GM18519 (cell line): ENCODE results near the gene EPS8.

Experiments used
- ATAC-seq: cut with Tn5 transposase; IDR thresholded peaks from one replicate; pipeline ENCODE4 v1.9.1; 2021; ENCODE audit warnings: mild to moderate bottlenecking, moderate library complexity; ENCODE audit not compliant: unreplicated experiment, low FRiP score

EPS8 gene

GRCh38 chr12:15789220-15790171 lies at the start of gene EPS8:
Gene EPS8, minus strand, starts transcription at chr12:15789388. Its CDS starts 106,437 bp downstream, at chr12:15682951.
- ATAC-seq = peak; percentile 84

- no peak for ATAC-seq
Observed at GRCh38 chr12:15837141-15837790, 48.1 kb upstream of the EPS8 start.

- ATAC-seq = no peak
Observed at GRCh38 chr12:15834575-15834974, 45.4 kb upstream of the EPS8 start.

GRCh38 chr12:15831315-15831978 lies 42.3 kb upstream of the EPS8 start:
- ATAC-seq = no peak

GRCh38 chr12:15830538-15830937 lies 41.4 kb upstream of the EPS8 start:
- ATAC-seq = no peak

GRCh38 chr12:15829949-15830348 lies 40.8 kb upstream of the EPS8 start:
- ATAC-seq = no peak

GRCh38 chr12:15829255-15829654 lies 40.1 kb upstream of the EPS8 start:
- no peak for ATAC-seq

- ATAC-seq = no peak
Observed at GRCh38 chr12:15827136-15827535, 37.9 kb upstream of the EPS8 start.

GRCh38 chr12:15824516-15824915 lies 35.3 kb upstream of the EPS8 start:
- ATAC-seq = no peak

- no peak for ATAC-seq
Observed at GRCh38 chr12:15823360-15824128, 34.4 kb upstream of the EPS8 start.

GRCh38 chr12:15819644-15820437 lies 30.7 kb upstream of the EPS8 start:
- ATAC-seq = no peak

GRCh38 chr12:15818418-15818817 lies 29.2 kb upstream of the EPS8 start:
- ATAC-seq = no peak

GRCh38 chr12:15815730-15816129 lies 26.5 kb upstream of the EPS8 start:
- ATAC-seq = no peak

- ATAC-seq = no peak
Observed at GRCh38 chr12:15811214-15812127, 22.3 kb upstream of the EPS8 start.

- ATAC-seq = no peak
Observed at GRCh38 chr12:15808652-15809051, 19.5 kb upstream of the EPS8 start.

- no peak for ATAC-seq
Observed at GRCh38 chr12:15808250-15808649, 19.1 kb upstream of the EPS8 start.

- no peak for ATAC-seq
Observed at GRCh38 chr12:15806826-15807225, 17.6 kb upstream of the EPS8 start.
